H9 (cell line): ENCODE data around the gene JMJD8. TPM values are rescaled to one million over a fixed set of nuclear protein-coding genes. Genes with fewer than 3 reads are reported as not detected.

ENCODE experiments used
- DNase-seq: peaks from one replicate; pipeline ENCODE4 v3.0.0-alpha.2; 2017
- H2AFZ ChIP-seq: one replicate; pipeline ENCODE4 v1.6.1; 2013; ENCODE audit warnings: mild to moderate bottlenecking, low read length, control low read depth, moderate library complexity
- H2AK5ac ChIP-seq: 2 replicates; pipeline ENCODE4 v1.6.1; 2013; ENCODE audit warnings: low read length, control low read depth, mixed read lengths; ENCODE audit not compliant: insufficient read length
- H2BK120ac ChIP-seq: one replicate; pipeline ENCODE4 v1.6.1; 2013; ENCODE audit warnings: low read depth, mild to moderate bottlenecking, low read length, control low read depth, inconsistent platforms; ENCODE audit not compliant: poor library complexity, severe bottlenecking
- H2BK12ac ChIP-seq: 2 replicates; pipeline ENCODE4 v1.6.1; 2013; ENCODE audit warnings: low read length, control low read depth, mixed read lengths, low read depth; ENCODE audit not compliant: insufficient read length
- H2BK15ac ChIP-seq: 2 replicates; pipeline ENCODE4 v1.6.1; 2013; ENCODE audit warnings: low read depth, low read length, control low read depth
- H2BK20ac ChIP-seq: one replicate; pipeline ENCODE4 v1.6.1; 2013; ENCODE audit warnings: low read depth, mild to moderate bottlenecking, low read length, control low read depth, inconsistent platforms; ENCODE audit not compliant: poor library complexity, severe bottlenecking
- H2BK5ac ChIP-seq: 2 replicates; pipeline ENCODE4 v1.6.1; 2013; ENCODE audit warnings: low read length, control low read depth, mixed read lengths; ENCODE audit not compliant: insufficient read length
- H3K14ac ChIP-seq: 2 replicates; pipeline ENCODE4 v1.6.1; 2013; ENCODE audit warnings: low read length, control low read depth; ENCODE audit not compliant: insufficient read depth
- H3K18ac ChIP-seq: 2 replicates; pipeline ENCODE4 v1.6.1; 2013; ENCODE audit warnings: low read depth, mild to moderate bottlenecking, mixed read lengths, low read length, control low read depth; ENCODE audit not compliant: insufficient read length
- H3K23ac ChIP-seq: 2 replicates; pipeline ENCODE4 v1.6.1; 2013; ENCODE audit warnings: low read length, control low read depth, mixed read lengths, low read depth; ENCODE audit not compliant: insufficient read length
- H3K23me2 ChIP-seq: 2 replicates; pipeline ENCODE4 v1.6.1; 2013; ENCODE audit warnings: low read depth, mild to moderate bottlenecking, mixed read lengths, low read length, control low read depth; ENCODE audit not compliant: insufficient read length, poor library complexity, severe bottlenecking
- H3K27ac ChIP-seq: 2 replicates; pipeline ENCODE4 v1.5.1; 2013; ENCODE audit warnings: low read length, control low read depth, mixed read lengths, low read depth; ENCODE audit not compliant: insufficient read length
- H3K27me3 ChIP-seq: 2 replicates; pipeline ENCODE4 v1.6.1; 2013; ENCODE audit warnings: low read length, control low read depth, inconsistent platforms; ENCODE audit not compliant: insufficient read depth
- H3K4ac ChIP-seq: 2 replicates; pipeline ENCODE4 v1.6.1; 2013; ENCODE audit warnings: low read depth, mild to moderate bottlenecking, control low read depth, inconsistent platforms, low read length, moderate library complexity
- H3K4me1 ChIP-seq: 2 replicates; pipeline ENCODE4 v1.6.1; 2013; ENCODE audit warnings: low read length, control low read depth, inconsistent platforms; ENCODE audit not compliant: insufficient read depth
- H3K4me2 ChIP-seq: 2 replicates; pipeline ENCODE4 v1.6.1; 2013; ENCODE audit warnings: low read length, control low read depth, mixed read lengths; ENCODE audit not compliant: insufficient read length, insufficient read depth
- H3K56ac ChIP-seq: 2 replicates; pipeline ENCODE4 v1.6.1; 2013; ENCODE audit warnings: low read depth, mild to moderate bottlenecking, mixed read lengths, low read length, control low read depth; ENCODE audit not compliant: insufficient read length
- H3K79me1 ChIP-seq: 2 replicates; pipeline ENCODE4 v1.6.1; 2013; ENCODE audit warnings: low read depth, mild to moderate bottlenecking, moderate library complexity, low read length, control low read depth, inconsistent platforms; ENCODE audit not compliant: insufficient read depth, poor library complexity, severe bottlenecking
- H3K79me2 ChIP-seq: 2 replicates; pipeline ENCODE4 v1.6.1; 2013; ENCODE audit warnings: low read length, control low read depth, inconsistent platforms; ENCODE audit not compliant: insufficient read depth
- H3K9ac ChIP-seq: 2 replicates; pipeline ENCODE4 v1.6.1; 2013; ENCODE audit warnings: low read length, control low read depth, mixed read lengths; ENCODE audit not compliant: insufficient read length; ENCODE audit errors: extremely low read depth
- H3K9me3 ChIP-seq: one replicate; pipeline ENCODE4 v1.6.1; 2013; ENCODE audit warnings: low read depth, low read length, inconsistent platforms; ENCODE audit not compliant: control insufficient read depth
- H3T11ph ChIP-seq: one replicate; pipeline ENCODE4 v1.6.1; 2013; ENCODE audit warnings: mild to moderate bottlenecking, low read length, control low read depth, inconsistent platforms
- H4K20me1 ChIP-seq: one replicate; pipeline ENCODE4 v1.6.1; 2013; ENCODE audit not compliant: control insufficient read depth, insufficient read length, insufficient read depth
- H4K5ac ChIP-seq: 2 replicates; pipeline ENCODE4 v1.6.1; 2013; ENCODE audit warnings: low read depth, mild to moderate bottlenecking, mixed read lengths, low read length, control low read depth; ENCODE audit not compliant: insufficient read length
- H4K8ac ChIP-seq: replicated peaks from 2 replicates; pipeline ENCODE4 v1.6.1; 2013; ENCODE audit warnings: low read length, control low read depth, mixed read lengths, low read depth; ENCODE audit not compliant: insufficient read length
- H4K91ac ChIP-seq: 2 replicates; pipeline ENCODE4 v1.6.1; 2013; ENCODE audit warnings: low read depth, mild to moderate bottlenecking, moderate library complexity, mixed read lengths, low read length, control low read depth; ENCODE audit not compliant: insufficient read length
- H3K27ac Mint-ChIP-seq, 3 experiments: 2 replicates in 2 of 3; 3 replicates in 1 of 3; pipeline ENCODE4 v1.8.0; 2020 to 2021; ENCODE audit warnings: mixed read lengths in 3 of 3, mild to moderate bottlenecking in 1 of 3, moderate library complexity in 1 of 3
- H3K27me3 Mint-ChIP-seq: 2 replicates; pipeline ENCODE4 v1.8.0; 2021; ENCODE audit warnings: low read depth, mild to moderate bottlenecking, moderate library complexity, mixed read lengths
- H3K36me3 Mint-ChIP-seq, 3 experiments: 2 replicates in 2 of 3; 3 replicates in 1 of 3; pipeline ENCODE4 v1.8.0; 2020 to 2021; ENCODE audit warnings: low read depth in 3 of 3, mixed read lengths in 3 of 3; ENCODE audit not compliant: insufficient read depth in 1 of 3
- H3K4me1 Mint-ChIP-seq, 2 experiments: 2 replicates each; pipeline ENCODE4 v1.8.0; 2020; ENCODE audit warnings: mixed read lengths in 2 of 2
- H3K4me3 Mint-ChIP-seq, 2 experiments: 2 replicates in 1 of 2; 3 replicates in 1 of 2; pipeline ENCODE4 v1.8.0; 2020 to 2021; ENCODE audit warnings: mild to moderate bottlenecking in 2 of 2, mixed read lengths in 2 of 2, moderate library complexity in 1 of 2
- H3K9me3 Mint-ChIP-seq, 2 experiments: 2 replicates in 1 of 2; 3 replicates in 1 of 2; pipeline ENCODE4 v1.8.0; 2020; ENCODE audit warnings: mild to moderate bottlenecking in 2 of 2, mixed read lengths in 2 of 2, moderate library complexity in 1 of 2
- WGBS: extraction: QIAGEN DNeasy Blood & Tissue Kit; methylation state at CpG from one replicate; pipeline ENCODE4 v1.1.7; 2013; ENCODE audit warnings: missing lambda C conversion rate, low lambda C conversion rate, mixed read lengths; ENCODE audit not compliant: insufficient read length; ENCODE audit errors: extremely low coverage; 5-methylcytosine and 5-hydroxymethylcytosine counted together
- total RNA-seq: library from RNA; stranded (reverse); gene quantifications from 2 replicates; pipeline ENCODE4 v1.2.1, GENCODE V29; 2021
- TF ChIP-seq, protein P1 (sequence below): fragments of 200-600 bp; sonication (generic); conservative IDR thresholded peaks from 3 replicates; pipeline ENCODE4 v1.8.0; 2021; ENCODE audit warnings: antibody characterized with exemption, mild to moderate bottlenecking

Gene JMJD8
- total RNA-seq, 1 experiment from 2014 or later: 52.7 TPM

DNA sequence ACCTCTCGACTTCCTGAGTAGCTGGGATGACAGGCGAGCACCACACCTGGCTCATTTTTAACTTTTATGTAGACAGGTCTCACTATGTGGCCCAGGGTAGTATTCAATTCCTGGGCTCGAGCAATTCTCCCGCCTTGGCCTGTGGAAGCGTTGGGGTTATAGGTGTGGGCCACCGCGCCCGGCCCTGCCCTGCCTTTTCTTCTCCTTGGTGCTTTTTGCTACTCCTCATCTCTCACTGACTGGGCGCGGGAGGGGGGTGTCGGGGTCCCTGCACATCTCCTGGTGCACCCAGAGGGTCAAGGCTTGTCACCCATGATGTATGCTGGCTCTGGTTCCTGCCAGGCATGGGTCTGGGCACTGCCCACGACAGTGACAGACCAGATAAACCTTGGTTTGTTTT is 39.6 kb downstream of the JMJD8 start:
- no peak overlapping the region for H3K4ac ChIP-seq
- H3K4me2 ChIP-seq: no peak overlapping the region
- Mint-ChIP-seq H3K4me3 (peak overlapping the region in 1 of 2 experiments; percentile 68; a peak in 2 of 5 replicates), H3K27ac (no peak overlapping the region; a peak in 2 of 7 replicates), H3K27me3 (no peaks in the 10 kb centered on the region; the same call in 1 of the 2 replicates), H3K9me3 (no peaks in the 10 kb centered on the region), H3K4me1 (peaks cover 2 to 14% of the 10 kb centered on the region in 2 experiments), H3K36me3 (peaks cover 2 to 15% (median 4%) of the 10 kb centered on the region in 3 experiments; a peak in 4 of 7 replicates)
- H3K23ac ChIP-seq: no peak overlapping the region
- no peak overlapping the region for H2BK120ac ChIP-seq
- H2BK15ac ChIP-seq: no peak overlapping the region
- no peak overlapping the region for H2BK5ac ChIP-seq
- no peaks in the 10 kb centered on the region; the same call in 1 of the 2 replicates for H3K4me1 ChIP-seq
- no peaks in the 10 kb centered on the region for H3K79me1 ChIP-seq
- H3T11ph ChIP-seq: no peak overlapping the region
- no peaks in the 10 kb centered on the region for H3K9me3 ChIP-seq
- H3K18ac ChIP-seq: no peak overlapping the region
- no peaks in the 10 kb centered on the region for H3K79me2 ChIP-seq
- H3K27me3 ChIP-seq: no peaks in the 10 kb centered on the region
- peaks cover 14% of the 10 kb centered on the region for H3K23me2 ChIP-seq
- H2AK5ac ChIP-seq: no peak overlapping the region
- H3K27ac ChIP-seq: no peak overlapping the region
- no peak overlapping the region for H4K91ac ChIP-seq
- no peak overlapping the region for H2BK20ac ChIP-seq
- H3K14ac ChIP-seq: no peak overlapping the region
- no CpG with 5 or more reads among the region's 12 CpGs for WGBS
- no peak for DNase-seq
- H2BK12ac ChIP-seq: no peak overlapping the region
- H4K20me1 ChIP-seq: no peaks in the 10 kb centered on the region
- TF ChIP-seq, protein P1, sequence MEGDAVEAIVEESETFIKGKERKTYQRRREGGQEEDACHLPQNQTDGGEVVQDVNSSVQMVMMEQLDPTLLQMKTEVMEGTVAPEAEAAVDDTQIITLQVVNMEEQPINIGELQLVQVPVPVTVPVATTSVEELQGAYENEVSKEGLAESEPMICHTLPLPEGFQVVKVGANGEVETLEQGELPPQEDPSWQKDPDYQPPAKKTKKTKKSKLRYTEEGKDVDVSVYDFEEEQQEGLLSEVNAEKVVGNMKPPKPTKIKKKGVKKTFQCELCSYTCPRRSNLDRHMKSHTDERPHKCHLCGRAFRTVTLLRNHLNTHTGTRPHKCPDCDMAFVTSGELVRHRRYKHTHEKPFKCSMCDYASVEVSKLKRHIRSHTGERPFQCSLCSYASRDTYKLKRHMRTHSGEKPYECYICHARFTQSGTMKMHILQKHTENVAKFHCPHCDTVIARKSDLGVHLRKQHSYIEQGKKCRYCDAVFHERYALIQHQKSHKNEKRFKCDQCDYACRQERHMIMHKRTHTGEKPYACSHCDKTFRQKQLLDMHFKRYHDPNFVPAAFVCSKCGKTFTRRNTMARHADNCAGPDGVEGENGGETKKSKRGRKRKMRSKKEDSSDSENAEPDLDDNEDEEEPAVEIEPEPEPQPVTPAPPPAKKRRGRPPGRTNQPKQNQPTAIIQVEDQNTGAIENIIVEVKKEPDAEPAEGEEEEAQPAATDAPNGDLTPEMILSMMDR: no peak
- no peak overlapping the region for H3K9ac ChIP-seq
- H4K8ac ChIP-seq: no peak overlapping the region
- H3K56ac ChIP-seq: no peak overlapping the region
- H2AFZ ChIP-seq: no peak overlapping the region
- no peak overlapping the region for H4K5ac ChIP-seq
